ENCODE measurements around the gene DPP10.

DPP10 gene

GRCh38 chr2:115290478-115290877, 848.0 kb downstream of the DPP10 start:
- CTCF ChIA-PET, result no interaction called here
- DNase-seq (ENCODE audit: low spot score), result no peak
- no peak overlapping the region for H3K27ac ChIP-seq
- POLR2A ChIA-PET (ENCODE audit: low non-redundant PET), result no interaction called here
- TF ChIP-seq CTCF (conservative IDR thresholded peaks at IDR 0.05; ENCODE audit: low read depth), result no peak

- no peak overlapping the region for H3K27ac ChIP-seq
- no peak for DNase-seq (ENCODE audit: low spot score)
- no peak for TF ChIP-seq CTCF (conservative IDR thresholded peaks at IDR 0.05; ENCODE audit: low read depth)
- ChIA-PET CTCF (no interaction called here), POLR2A (ENCODE audit: low non-redundant PET) (no interaction called here)
Measured at GRCh38 chr2:115292742-115293141, 850.3 kb downstream of the DPP10 start.

- ChIA-PET CTCF (no interaction called here), POLR2A (ENCODE audit: low non-redundant PET) (no interaction called here)
- TF ChIP-seq CTCF (conservative IDR thresholded peaks at IDR 0.05; ENCODE audit: low read depth), result no peak
- no peak overlapping the region for H3K27ac ChIP-seq
- DNase-seq (ENCODE audit: low spot score), result no peak
Measured at GRCh38 chr2:115294999-115295398, 852.6 kb downstream of the DPP10 start.

- ChIA-PET POLR2A (ENCODE audit: low non-redundant PET) (no interaction called here), CTCF (no interaction called here)
- TF ChIP-seq CTCF (conservative IDR thresholded peaks at IDR 0.05; ENCODE audit: low read depth), result no peak
- no peak overlapping the region for H3K27ac ChIP-seq
- no peak for DNase-seq (ENCODE audit: low spot score)
Measured at GRCh38 chr2:115297056-115297455, 854.6 kb downstream of the DPP10 start.

- CTCF ChIA-PET, result no interaction called here
- POLR2A ChIA-PET (ENCODE audit: low non-redundant PET), result no interaction called here
- H3K27ac ChIP-seq, result no peak overlapping the region
- no peak for TF ChIP-seq CTCF (conservative IDR thresholded peaks at IDR 0.05; ENCODE audit: low read depth)
- no peak for DNase-seq (ENCODE audit: low spot score)
Measured at GRCh38 chr2:115299199-115299598, 856.8 kb downstream of the DPP10 start.

- CTCF ChIA-PET, result no interaction called here
- POLR2A ChIA-PET (ENCODE audit: low non-redundant PET), result no interaction called here
Measured at GRCh38 chr2:115305712-115306111, 863.3 kb downstream of the DPP10 start.

More at GRCh38 chr2:115305712-115306111, 863.3 kb downstream of the DPP10 start:
- H3K27ac ChIP-seq, result no peak overlapping the region
- DNase-seq (ENCODE audit: low spot score), result no peak
- TF ChIP-seq CTCF (conservative IDR thresholded peaks at IDR 0.05; ENCODE audit: low read depth), result no peak
